Endodermal cell (in vitro differentiated cells): Measurements from ENCODE around the gene USP30. TPM values are rescaled to one million over a fixed set of nuclear protein-coding genes. Genes with fewer than 3 reads are reported as not detected.

Source experiments
- DNase-seq: peaks from one replicate; pipeline ENCODE4 v3.0.0-alpha.2; 2017
- H3K27ac ChIP-seq: 2 replicates; pipeline ENCODE4 v1.5.1; 2013; ENCODE audit warnings: mild to moderate bottlenecking, low read depth, low read length, moderate library complexity
- H3K27me3 ChIP-seq: 2 replicates; pipeline ENCODE4 v1.6.1; 2013; ENCODE audit warnings: mild to moderate bottlenecking, low read length, moderate library complexity; ENCODE audit not compliant: insufficient read depth, control insufficient read depth, poor library complexity, severe bottlenecking
- H3K36me3 ChIP-seq: 2 replicates; pipeline ENCODE4 v1.7.0; 2013; ENCODE audit warnings: mild to moderate bottlenecking, low read length, moderate library complexity; ENCODE audit not compliant: control insufficient read depth, insufficient read depth
- H3K4me1 ChIP-seq: one replicate; pipeline ENCODE4 v1.7.0; 2013; ENCODE audit warnings: low read length; ENCODE audit not compliant: control insufficient read depth, insufficient read depth
- H3K4me3 ChIP-seq: 2 replicates; pipeline ENCODE4 v1.5.1; 2013; ENCODE audit warnings: mild to moderate bottlenecking, low read length, moderate library complexity
- H3K9ac ChIP-seq: 2 replicates; pipeline ENCODE4 v1.6.1; 2013; ENCODE audit warnings: mild to moderate bottlenecking, low read length, moderate library complexity; ENCODE audit not compliant: poor library complexity, severe bottlenecking; ENCODE audit errors: extremely low read depth
- H3K9me3 ChIP-seq: 2 replicates; pipeline ENCODE4 v1.6.1; 2013; ENCODE audit warnings: mild to moderate bottlenecking, low read length, moderate library complexity; ENCODE audit not compliant: control insufficient read depth
- H3K27ac Mint-ChIP-seq: 2 replicates; pipeline ENCODE4 v1.8.0; 2020; ENCODE audit warnings: mixed read lengths
- H3K27me3 Mint-ChIP-seq: 2 replicates; pipeline ENCODE4 v1.8.0; 2021; ENCODE audit warnings: mild to moderate bottlenecking, mixed read lengths; ENCODE audit not compliant: insufficient read depth
- H3K36me3 Mint-ChIP-seq: 2 replicates; pipeline ENCODE4 v1.8.0; 2020; ENCODE audit warnings: low read depth, mixed read lengths
- H3K4me1 Mint-ChIP-seq: 2 replicates; pipeline ENCODE4 v1.8.0; 2020; ENCODE audit warnings: mixed read lengths
- H3K4me3 Mint-ChIP-seq: 2 replicates; pipeline ENCODE4 v1.8.0; 2020; ENCODE audit warnings: mild to moderate bottlenecking, moderate library complexity, mixed read lengths
- H3K9me3 Mint-ChIP-seq: 2 replicates; pipeline ENCODE4 v1.8.0; 2020; ENCODE audit warnings: mild to moderate bottlenecking, mixed read lengths
- WGBS, 2 experiments: methylation state at CpG; one replicate each; pipeline versions ENCODE4 v1.1.5 to v1.1.7; 2013; ENCODE audit warnings: missing lambda C conversion rate in 2 of 2, mixed read lengths in 1 of 2; ENCODE audit not compliant: insufficient coverage in 1 of 2, insufficient read length in 1 of 2; 5-methylcytosine and 5-hydroxymethylcytosine counted together
- long read RNA-seq, 4 experiments: library from polyadenylated mRNA in 2 of 4; library from RNA in 1 of 4; library from capped mRNA in 1 of 4; stranded (forward) in 3 of 4; unstranded in 1 of 4; transcript quantifications; one replicate each; pipeline ENCODE4 v2.0.0, GENCODE V29; 2020 to 2021; ENCODE audit warnings: inconsistent platforms in 1 of 4
- polyA plus RNA-seq, 2 experiments: library from polyadenylated mRNA; stranded (reverse); fragments of 50-300 nt; gene quantifications; one replicate each; pipeline ENCODE4 v1.2.3, GENCODE V29; 2013
- total RNA-seq, 2 donors: library from RNA; stranded (reverse); fragmentation: NEBNext Ultra II Directional in 1 of 2; extraction: Animal tissue kit (Norgen Biotek cat#: 25700) in 1 of 2; gene quantifications; 2 replicates in 1 of 2; 3 replicates in 1 of 2; pipeline ENCODE4 v1.2.1, GENCODE V29; 2021
- TF ChIP-seq, protein P1 (sequence below): fragments of 200-600 bp; sonication (generic); conservative IDR thresholded peaks from 2 replicates; pipeline ENCODE4 v1.5.0; 2021; ENCODE audit warnings: antibody characterized with exemption, mild to moderate bottlenecking

USP30 gene
- total RNA-seq: 10 to 100 TPM in 1 of 2 donors, 1 to 10 TPM in 1; 6.3 to 10.8 TPM
- 16.8 TPM for polyA plus RNA-seq (2013, experiment 1 of 2)
- polyA plus RNA-seq (2013, experiment 2 of 2): 17.4 TPM
- long read RNA-seq, experiment 1, partial matches to known transcripts: 0 of 6 reads
- long read RNA-seq, experiment 1, other reads (novel, unspliced or antisense): 6 of 6 reads
- long read RNA-seq, experiment 2, transcript USP30-201 (13 exons, 3,742 nt): major isoform, 18 of 27 reads
- long read RNA-seq, experiment 2, partial matches to known transcripts: 0 of 27 reads
- long read RNA-seq, experiment 2, other reads (novel, unspliced or antisense): 9 of 27 reads
- long read RNA-seq, experiment 3, transcript USP30-201 (13 exons, 3,742 nt): major isoform, 8 of 15 reads
- long read RNA-seq, experiment 3, partial matches to known transcripts: 0 of 15 reads
- long read RNA-seq, experiment 3, other reads (novel, unspliced or antisense): 7 of 15 reads
- long read RNA-seq, experiment 4, partial matches to known transcripts: 0 of 3 reads
- long read RNA-seq, experiment 4, other reads (novel, unspliced or antisense): 3 of 3 reads

DNA sequence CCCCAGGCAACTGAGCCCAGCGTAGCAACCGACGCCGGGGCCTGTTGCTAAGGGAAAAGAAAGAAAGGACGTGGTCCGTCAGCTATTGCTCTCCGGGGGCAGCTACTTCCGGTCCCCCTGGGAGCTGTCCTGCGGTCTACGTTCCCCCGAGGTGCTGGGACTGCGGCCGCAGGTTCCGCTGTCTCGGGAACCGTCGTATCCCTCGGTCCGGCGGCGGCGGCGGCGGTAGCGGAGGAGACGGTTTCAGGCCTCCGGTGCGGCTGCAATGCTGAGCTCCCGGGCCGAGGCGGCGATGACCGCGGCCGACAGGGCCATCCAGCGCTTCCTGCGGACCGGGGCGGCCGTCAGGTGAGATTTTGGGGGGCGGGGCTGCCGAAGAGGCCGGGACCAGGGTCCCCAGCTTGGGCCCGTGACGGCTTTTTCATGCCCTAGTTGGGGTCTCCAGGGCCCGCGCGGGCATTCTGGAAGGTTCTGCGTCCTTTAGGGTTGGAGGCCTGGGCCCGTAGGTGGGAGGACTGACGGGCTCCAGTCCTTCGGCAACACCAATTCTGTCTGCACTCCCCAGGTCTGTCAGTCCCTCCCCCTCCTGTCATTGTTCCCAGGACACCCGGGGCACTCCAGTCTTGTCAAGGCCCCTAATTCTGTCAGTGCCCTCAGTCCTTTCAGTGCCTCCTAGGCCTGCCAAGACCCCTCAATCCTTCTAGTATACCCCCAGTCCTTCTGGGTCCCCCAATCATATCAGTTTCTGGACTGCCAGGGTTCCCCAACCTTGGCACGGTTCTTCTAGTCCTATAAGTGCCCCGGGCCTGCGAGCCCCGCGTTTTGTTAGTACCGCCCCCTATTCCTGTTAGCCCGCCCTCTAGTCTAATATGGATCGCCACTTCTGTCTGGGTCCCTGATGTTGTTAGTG, at the start of gene USP30:
Gene USP30, plus strand, starts transcription at position 163 of the 910 bp plus-strand sequence. Its CDS starts 103 bp downstream, at position 266.
- Histone ChIP-seq H3K36me3 (peaks cover 4% of the 10 kb centered on the region), H3K27me3 (no peaks in the 10 kb centered on the region), H3K9ac (peak within 1 kb of the TSS; percentile 71), H3K4me1 (no peaks in the 10 kb centered on the region), H3K9me3 (no peaks in the 10 kb centered on the region), H3K27ac (no peak within 1 kb of the TSS), H3K4me3 (peak within 1 kb of the TSS; percentile 92)
- peaks cover 14% of the 10 kb centered on the region for H3K4me1 Mint-ChIP-seq
- H3K9me3 Mint-ChIP-seq: no peaks in the 10 kb centered on the region
- TF ChIP-seq, protein P1, sequence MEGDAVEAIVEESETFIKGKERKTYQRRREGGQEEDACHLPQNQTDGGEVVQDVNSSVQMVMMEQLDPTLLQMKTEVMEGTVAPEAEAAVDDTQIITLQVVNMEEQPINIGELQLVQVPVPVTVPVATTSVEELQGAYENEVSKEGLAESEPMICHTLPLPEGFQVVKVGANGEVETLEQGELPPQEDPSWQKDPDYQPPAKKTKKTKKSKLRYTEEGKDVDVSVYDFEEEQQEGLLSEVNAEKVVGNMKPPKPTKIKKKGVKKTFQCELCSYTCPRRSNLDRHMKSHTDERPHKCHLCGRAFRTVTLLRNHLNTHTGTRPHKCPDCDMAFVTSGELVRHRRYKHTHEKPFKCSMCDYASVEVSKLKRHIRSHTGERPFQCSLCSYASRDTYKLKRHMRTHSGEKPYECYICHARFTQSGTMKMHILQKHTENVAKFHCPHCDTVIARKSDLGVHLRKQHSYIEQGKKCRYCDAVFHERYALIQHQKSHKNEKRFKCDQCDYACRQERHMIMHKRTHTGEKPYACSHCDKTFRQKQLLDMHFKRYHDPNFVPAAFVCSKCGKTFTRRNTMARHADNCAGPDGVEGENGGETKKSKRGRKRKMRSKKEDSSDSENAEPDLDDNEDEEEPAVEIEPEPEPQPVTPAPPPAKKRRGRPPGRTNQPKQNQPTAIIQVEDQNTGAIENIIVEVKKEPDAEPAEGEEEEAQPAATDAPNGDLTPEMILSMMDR: no peak
- 1% methylated on average over 18 to 61 of the region's 61 CpGs for whole genome bisulfite sequencing, 2 experiments
- no peaks in the 10 kb centered on the region for H3K36me3 Mint-ChIP-seq
- peak; percentile 96 for DNase-seq
- H3K4me3 Mint-ChIP-seq: peak within 1 kb of the TSS; percentile 87
- H3K27me3 Mint-ChIP-seq: no peaks in the 10 kb centered on the region
- peak within 1 kb of the TSS; percentile 89 for H3K27ac Mint-ChIP-seq

DNA sequence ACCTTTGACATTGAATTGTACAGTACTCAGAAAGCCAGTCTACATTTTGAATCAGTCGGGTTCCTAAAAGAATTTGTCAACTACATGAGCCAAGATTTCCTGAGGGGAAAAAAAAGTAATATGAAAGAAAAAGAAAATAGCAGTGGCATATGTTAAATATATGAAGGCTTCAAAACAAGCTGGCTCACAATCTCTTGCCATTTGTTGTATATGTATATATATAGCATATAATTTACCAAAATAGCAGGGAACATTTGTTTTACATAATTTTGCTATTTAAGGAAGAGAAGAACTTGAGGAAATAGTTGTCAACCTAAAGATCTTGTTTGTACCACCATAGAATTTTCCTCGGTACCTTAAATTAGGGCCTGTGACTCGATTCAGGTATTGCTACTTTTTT, 48.4 kb upstream of the USP30 start:
- no peaks in the 10 kb centered on the region for H3K36me3 Mint-ChIP-seq
- Histone ChIP-seq H3K27ac (no peak overlapping the region), H3K36me3 (no peaks in the 10 kb centered on the region), H3K9ac (no peak overlapping the region), H3K27me3 (no peaks in the 10 kb centered on the region), H3K4me3 (no peak overlapping the region), H3K9me3 (no peaks in the 10 kb centered on the region), H3K4me1 (no peaks in the 10 kb centered on the region)
- H3K4me3 Mint-ChIP-seq: no peak overlapping the region
- WGBS, 2 experiments: 84 to 85% methylated on average over 2 to 3 of the region's 3 CpGs
- H3K27ac Mint-ChIP-seq: no peak overlapping the region
- H3K27me3 Mint-ChIP-seq: peaks cover 5% of the 10 kb centered on the region
- H3K9me3 Mint-ChIP-seq: no peaks in the 10 kb centered on the region
- TF ChIP-seq, protein P1: no peak
- DNase-seq: no peak
- no peaks in the 10 kb centered on the region for H3K4me1 Mint-ChIP-seq

- no peaks in the 10 kb centered on the region for H3K9me3 ChIP-seq
- no peaks in the 10 kb centered on the region for H3K36me3 ChIP-seq
- Mint-ChIP-seq H3K27ac (no peak overlapping the region), H3K4me3 (no peak overlapping the region), H3K4me1 (no peaks in the 10 kb centered on the region), H3K27me3 (peaks cover 6% of the 10 kb centered on the region), H3K36me3 (no peaks in the 10 kb centered on the region), H3K9me3 (no peaks in the 10 kb centered on the region)
- TF ChIP-seq, protein P1: no peak
- DNase-seq: no peak
- H3K9ac ChIP-seq: no peak overlapping the region
- H3K4me1 ChIP-seq: no peaks in the 10 kb centered on the region
- H3K4me3 ChIP-seq: no peak overlapping the region
- H3K27ac ChIP-seq: no peak overlapping the region
- WGBS, 2 experiments: 100% methylated on average over 1 of the region's 1 CpG; no CpG with 5 or more reads in 1 of the 2 experiments
- H3K27me3 ChIP-seq: no peaks in the 10 kb centered on the region
These were observed 42.6 kb upstream of the USP30 start for GRCh38 chr12:109009766-109010165.
